ENCODE results near the gene DOCK2. TPM values are rescaled to one million over a fixed set of nuclear protein-coding genes. Genes with fewer than 3 reads are reported as not detected.

Gene DOCK2
- total RNA-seq, 4 donors from 2014 or later = 2.3 to 11.2 (median 3.2) TPM

- Histone ChIP-seq H3K4me3 (no peak overlapping the region), H3K27me3 (no peaks in the 10 kb centered on the region), H3K36me3 (no peaks in the 10 kb centered on the region), H3K9me3 (no peaks in the 10 kb centered on the region), H3K27ac (no peak overlapping the region), H3K4me1 (no peaks in the 10 kb centered on the region)
- TF ChIP-seq POLR2A (IDR thresholded peaks at IDR 0.05) = no peak
- TF ChIP-seq POLR2AphosphoS5 (IDR thresholded peaks at IDR 0.05) = no peak
- TF ChIP-seq CTCF (IDR thresholded peaks at IDR 0.05) = no peak
- TF ChIP-seq EP300 (IDR thresholded peaks at IDR 0.05) = no peak
- no peak for DNase-seq (ENCODE audit: low spot score in 2 of 2)
- WGBS = 82% methylated on average over 2 of the region's 2 CpGs
These were observed 219.5 kb downstream of the DOCK2 start for GRCh38 chr5:169856571-169856970.

GRCh38 chr5:169860585-169860984, 223.5 kb downstream of the DOCK2 start:
- 69% methylated on average over 3 of the region's 3 CpGs for WGBS

GRCh38 chr5:169861433-169861832, 224.4 kb downstream of the DOCK2 start:
- TF ChIP-seq POLR2AphosphoS5 (IDR thresholded peaks at IDR 0.05) (no peak), EP300 (IDR thresholded peaks at IDR 0.05) (no peak), POLR2A (IDR thresholded peaks at IDR 0.05) (no peak), CTCF (IDR thresholded peaks at IDR 0.05) (no peak)
- Histone ChIP-seq H3K27me3 (no peaks in the 10 kb centered on the region), H3K4me3 (no peak overlapping the region), H3K4me1 (no peaks in the 10 kb centered on the region), H3K27ac (no peak overlapping the region), H3K9me3 (no peaks in the 10 kb centered on the region), H3K36me3 (no peaks in the 10 kb centered on the region)
- no peak for DNase-seq (ENCODE audit: low spot score in 2 of 2)
- WGBS = 83% methylated on average over 2 of the region's 2 CpGs

More at GRCh38 chr5:169860585-169860984, 223.5 kb downstream of the DOCK2 start:
- H3K36me3 ChIP-seq = no peaks in the 10 kb centered on the region
- H3K4me3 ChIP-seq = no peak overlapping the region
- H3K27ac ChIP-seq = no peak overlapping the region
- DNase-seq (ENCODE audit: low spot score in 2 of 2) = no peak
- no peaks in the 10 kb centered on the region for H3K4me1 ChIP-seq
- no peaks in the 10 kb centered on the region for H3K27me3 ChIP-seq
- no peaks in the 10 kb centered on the region for H3K9me3 ChIP-seq
- no peak for TF ChIP-seq EP300 (IDR thresholded peaks at IDR 0.05)
- no peak for TF ChIP-seq POLR2AphosphoS5 (IDR thresholded peaks at IDR 0.05)
- no peak for TF ChIP-seq POLR2A (IDR thresholded peaks at IDR 0.05)
- TF ChIP-seq CTCF (IDR thresholded peaks at IDR 0.05) = no peak

- WGBS = 88% methylated on average over 2 of the region's 2 CpGs
These were observed 224.9 kb downstream of the DOCK2 start for GRCh38 chr5:169861934-169862333.

GRCh38 chr5:169862391-169862811, 225.3 kb downstream of the DOCK2 start:
- DNase-seq (ENCODE audit: low spot score in 2 of 2) = no peak
- 73% methylated on average over 4 of the region's 4 CpGs for WGBS
- no peaks in the 10 kb centered on the region for H3K4me1 ChIP-seq
- TF ChIP-seq POLR2AphosphoS5 (IDR thresholded peaks at IDR 0.05) (no peak), CTCF (IDR thresholded peaks at IDR 0.05) (no peak), POLR2A (IDR thresholded peaks at IDR 0.05) (no peak), EP300 (IDR thresholded peaks at IDR 0.05) (no peak)
- no peaks in the 10 kb centered on the region for H3K36me3 ChIP-seq
- no peak overlapping the region for H3K27ac ChIP-seq
- H3K27me3 ChIP-seq = no peaks in the 10 kb centered on the region
- H3K4me3 ChIP-seq = no peak overlapping the region
- no peaks in the 10 kb centered on the region for H3K9me3 ChIP-seq

More at GRCh38 chr5:169861934-169862333, 224.9 kb downstream of the DOCK2 start:
- no peak for DNase-seq (ENCODE audit: low spot score in 2 of 2)
- H3K27me3 ChIP-seq = no peaks in the 10 kb centered on the region
- H3K4me1 ChIP-seq = no peaks in the 10 kb centered on the region
- no peaks in the 10 kb centered on the region for H3K9me3 ChIP-seq
- H3K4me3 ChIP-seq = no peak overlapping the region
- H3K27ac ChIP-seq = no peak overlapping the region
- TF ChIP-seq CTCF (IDR thresholded peaks at IDR 0.05) (no peak), POLR2A (IDR thresholded peaks at IDR 0.05) (no peak), EP300 (IDR thresholded peaks at IDR 0.05) (no peak), POLR2AphosphoS5 (IDR thresholded peaks at IDR 0.05) (no peak)
- H3K36me3 ChIP-seq = no peaks in the 10 kb centered on the region
